HL-60/S4 (cell line): ENCODE measurements around the gene C16orf92.

Experiments used
- in situ Hi-C: fragments of 300-500 bp; cut with MboI; formaldehyde crosslinking; loops from 2 replicates; pipeline ENCODE4 v1.14.3; 2022; ENCODE audit warnings: low sequenced_read_pairs

Gene C16orf92

GRCh38 chr16:29988346-29989075 lies 34.5 kb upstream of the C16orf92 start:
- in situ Hi-C loops = no loop called here

GRCh38 chr16:29989111-29989858 lies 33.7 kb upstream of the C16orf92 start:
- in situ Hi-C loops = no loop called here

GRCh38 chr16:29990034-29990433 lies 33.0 kb upstream of the C16orf92 start:
- in situ Hi-C loops = no loop called here

- in situ Hi-C loops = no loop called here
These were observed 32.0 kb upstream of the C16orf92 start for GRCh38 chr16:29990883-29991570.

- in situ Hi-C loops = no loop called here
These were observed 31.5 kb upstream of the C16orf92 start for GRCh38 chr16:29991571-29991904.

- in situ Hi-C loops = no loop called here
These were observed 30.5 kb upstream of the C16orf92 start for GRCh38 chr16:29992344-29992967.

GRCh38 chr16:29993191-29993902 lies 29.7 kb upstream of the C16orf92 start:
- in situ Hi-C loops = no loop called here

- in situ Hi-C loops = no loop called here
These were observed 28.9 kb upstream of the C16orf92 start for GRCh38 chr16:29993903-29994599.

- in situ Hi-C loops = no loop called here
These were observed 28.2 kb upstream of the C16orf92 start for GRCh38 chr16:29994600-29995323.

- in situ Hi-C loops = no loop called here
These were observed 27.6 kb upstream of the C16orf92 start, which contains the start of gene HIRIP3 for GRCh38 chr16:29995324-29995910. HIRIP3 (minus strand) TSS chr16:29995617; CDS start chr16:29995605, 12 bp downstream.

GRCh38 chr16:29995911-29996765 lies 26.9 kb upstream of the C16orf92 start, which contains the start of gene INO80E:
INO80E (plus strand) TSS chr16:29996241; CDS start chr16:29996311, 70 bp downstream.
- in situ Hi-C loops = no loop called here

- in situ Hi-C loops = no loop called here
These were observed 26.2 kb upstream of the C16orf92 start for GRCh38 chr16:29996766-29997250.

- in situ Hi-C loops = no loop called here
These were observed 23.4 kb upstream of the C16orf92 start for GRCh38 chr16:29999605-30000004.

GRCh38 chr16:30000735-30001631 lies 22.0 kb upstream of the C16orf92 start:
- in situ Hi-C loops = no loop called here

- in situ Hi-C loops = no loop called here
These were observed 20.2 kb upstream of the C16orf92 start for GRCh38 chr16:30002614-30003346.
